Stimulated activated CD8-positive, alpha-beta memory T cell treated with anti-CD3 and anti-CD28 coated beads, Interleukin-12 subunit alpha, Interleukin-12 subunit beta, amount 100 ng/mL, for 1 hour (primary cell): ENCODE data around the gene EPHA6.
"Not testable (repeated sequence)": the region's sequence is repeated elsewhere in the genome, so short reads cannot be mapped to it uniquely, and the experiment has no call there.

Experiments used
- DNase-seq: peaks from one replicate; pipeline ENCODE4 v3.0.0-alpha.2; 2020; ENCODE audit warnings: low read depth

Gene EPHA6

DNA sequence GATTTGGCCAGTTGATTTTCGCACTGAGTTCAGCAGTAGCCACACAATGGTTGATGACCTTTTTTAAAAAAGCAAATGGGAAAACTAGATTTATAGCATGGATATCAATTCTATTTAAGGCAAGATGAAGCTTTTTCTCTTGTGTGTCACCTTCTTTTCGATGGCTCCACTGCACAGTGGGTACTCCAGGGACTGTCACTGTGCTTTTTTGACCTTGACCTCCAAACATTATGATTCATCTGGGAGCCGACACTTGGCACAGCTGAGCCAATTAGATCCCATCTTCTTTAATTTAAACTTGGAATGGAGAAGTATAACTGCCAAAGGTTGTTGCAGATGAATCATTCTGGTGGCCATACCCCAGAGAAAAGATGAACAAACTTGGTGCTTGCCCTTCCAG is 367.3 kb downstream of the EPHA6 start:
- DNase-seq: no peak

DNA sequence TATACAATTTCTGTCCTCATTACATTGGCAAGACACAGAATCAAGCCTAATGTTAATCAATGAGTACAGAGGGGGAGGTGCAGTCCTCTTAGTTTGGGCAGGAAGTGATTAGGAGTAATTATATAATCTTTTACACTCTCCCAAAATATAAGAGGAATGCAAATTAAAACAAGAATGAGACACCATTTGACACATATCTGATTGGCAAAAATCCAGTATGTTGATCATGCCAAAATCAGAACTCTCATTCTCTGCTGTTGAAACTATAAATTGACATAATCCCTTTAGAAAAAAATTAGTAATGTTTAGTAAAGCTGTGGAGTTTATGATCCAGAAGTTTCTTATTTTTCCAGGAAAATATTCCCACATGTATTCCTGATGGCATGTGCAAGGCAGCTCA is 373.4 kb downstream of the EPHA6 start:
- DNase-seq: no peak

DNA sequence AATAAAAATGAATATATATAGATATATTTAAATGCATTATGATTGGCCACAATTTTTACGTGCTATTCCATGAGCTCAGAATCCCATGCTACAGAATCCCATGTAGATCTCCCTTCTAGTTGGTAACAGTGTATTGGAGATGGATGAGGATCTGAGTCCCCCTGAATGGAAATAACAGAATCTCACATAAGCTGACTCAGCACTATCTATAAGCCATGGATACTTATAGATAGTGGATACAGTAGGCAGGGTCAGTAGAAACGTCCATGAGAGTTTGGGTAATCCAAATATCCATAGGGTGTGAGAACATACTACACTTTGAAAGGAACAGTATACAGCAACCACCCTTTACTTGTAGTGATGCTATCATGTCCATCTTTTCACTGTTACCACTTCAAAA is 375.4 kb downstream of the EPHA6 start:
- no peak for DNase-seq

DNA sequence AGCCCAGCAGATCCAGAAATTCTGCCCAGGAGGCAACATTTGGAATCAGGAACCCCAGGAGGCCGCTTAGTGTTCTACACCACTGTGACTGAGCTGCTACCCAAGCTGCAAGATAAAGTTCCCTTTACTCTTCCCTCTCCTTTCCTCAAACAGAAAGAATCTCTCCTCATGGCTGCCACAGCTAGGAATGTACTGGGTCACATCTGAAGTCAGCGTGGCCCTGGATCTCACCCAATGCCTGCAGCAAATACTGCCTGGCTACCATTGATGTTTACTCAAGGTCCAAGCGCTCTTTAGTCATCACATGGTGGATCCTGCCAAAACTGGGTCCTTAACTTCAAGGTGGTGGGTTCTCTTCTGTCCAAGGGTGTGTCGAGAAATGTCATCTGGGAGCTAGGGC is 382.7 kb downstream of the EPHA6 start:
- DNase-seq: no peak

DNA sequence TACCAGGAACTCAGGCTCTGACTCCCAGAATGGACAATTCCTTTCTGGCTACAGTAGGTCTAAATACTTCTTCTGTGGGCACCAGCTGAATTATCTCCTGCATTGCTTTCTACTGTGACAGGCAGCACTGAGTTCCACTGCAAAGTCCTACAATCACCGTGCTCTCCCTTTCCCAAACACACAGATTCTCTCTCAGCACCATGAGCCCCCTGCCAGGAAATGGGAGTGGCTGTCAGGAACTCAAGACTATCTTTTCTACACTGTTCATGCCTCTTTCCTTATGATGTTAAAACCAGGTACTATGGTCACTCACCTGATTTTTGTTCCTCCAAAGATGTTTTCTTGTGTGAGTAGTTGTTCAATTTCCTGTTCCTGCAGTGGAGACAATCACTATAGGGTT is 383.4 kb downstream of the EPHA6 start:
- DNase-seq: no peak

DNA sequence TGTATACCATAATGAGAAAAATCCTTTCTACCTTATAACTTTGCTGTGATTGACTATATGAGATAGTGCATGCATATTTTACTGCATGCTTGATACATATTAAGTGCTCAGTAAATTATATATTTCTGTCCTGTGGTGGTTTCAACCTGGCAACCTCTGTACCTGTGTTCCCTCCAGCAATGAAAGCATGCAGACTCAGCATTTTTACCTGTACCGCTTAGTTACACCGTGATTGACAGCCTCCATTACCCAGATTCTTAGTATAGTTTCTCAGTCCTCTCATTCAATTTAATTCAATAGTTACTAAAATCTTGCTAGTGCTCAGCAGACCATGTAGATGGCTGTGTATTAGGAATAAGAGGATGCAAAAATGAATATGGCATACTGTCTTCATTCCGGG is 386.0 kb downstream of the EPHA6 start:
- DNase-seq: no peak

DNA sequence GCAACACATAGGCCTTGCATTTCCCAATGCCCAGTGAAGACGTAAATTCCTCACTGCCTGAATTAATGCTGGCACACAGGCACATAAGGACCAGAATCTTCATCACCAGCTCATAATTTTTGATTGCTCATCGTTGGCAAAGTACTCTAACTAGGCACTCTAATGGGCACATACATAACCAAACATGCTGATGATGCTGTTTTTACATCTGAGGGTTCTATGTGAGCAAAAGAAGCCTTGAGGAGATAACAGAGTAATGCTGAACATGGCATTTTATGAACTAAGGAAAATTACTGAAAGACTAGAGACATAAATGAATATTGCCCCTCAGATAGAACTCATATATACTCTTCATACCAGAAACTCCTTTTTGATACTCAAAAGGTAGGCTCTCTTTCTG is 387.4 kb downstream of the EPHA6 start:
- no peak for DNase-seq

DNA sequence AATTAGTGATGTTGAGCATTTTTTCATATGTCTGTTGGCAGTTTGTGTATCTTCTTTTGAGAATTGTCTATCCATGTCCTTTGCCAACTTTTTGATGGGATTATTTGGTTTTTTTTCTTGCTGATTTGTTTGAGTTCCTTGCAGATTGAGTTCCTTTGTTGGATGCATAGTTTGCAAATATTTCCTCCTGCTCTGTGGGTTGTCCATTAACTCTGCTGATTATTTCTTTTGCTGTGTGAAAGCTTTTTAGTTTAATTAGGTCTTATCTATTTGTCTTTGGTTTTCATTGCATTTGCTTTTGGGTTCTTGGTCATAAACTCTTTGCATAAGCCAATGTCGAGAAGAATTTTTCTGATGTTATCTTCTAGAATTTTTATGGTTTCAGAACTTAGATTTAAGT is 414.6 kb downstream of the EPHA6 start:
- no peak for DNase-seq

DNA sequence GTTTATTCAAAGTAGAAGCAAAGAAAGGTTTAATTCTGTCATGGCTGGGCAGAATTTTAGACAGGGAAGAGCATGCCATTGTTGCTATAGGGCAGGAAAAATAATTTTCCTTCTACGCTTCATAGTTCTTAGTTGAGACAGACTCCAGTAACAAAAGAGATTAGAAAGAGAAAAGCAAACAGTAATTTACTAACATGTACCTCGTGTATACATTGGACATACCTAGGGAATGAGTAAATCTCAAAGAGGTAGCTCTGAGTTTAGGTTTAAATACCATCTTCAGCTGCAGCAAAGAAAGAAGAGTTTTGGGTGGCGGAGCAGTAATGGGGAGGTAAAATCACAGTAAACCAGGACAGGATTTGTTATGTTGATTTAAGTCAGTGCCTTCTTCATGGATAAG is 416.1 kb downstream of the EPHA6 start:
- no peak for DNase-seq

DNA sequence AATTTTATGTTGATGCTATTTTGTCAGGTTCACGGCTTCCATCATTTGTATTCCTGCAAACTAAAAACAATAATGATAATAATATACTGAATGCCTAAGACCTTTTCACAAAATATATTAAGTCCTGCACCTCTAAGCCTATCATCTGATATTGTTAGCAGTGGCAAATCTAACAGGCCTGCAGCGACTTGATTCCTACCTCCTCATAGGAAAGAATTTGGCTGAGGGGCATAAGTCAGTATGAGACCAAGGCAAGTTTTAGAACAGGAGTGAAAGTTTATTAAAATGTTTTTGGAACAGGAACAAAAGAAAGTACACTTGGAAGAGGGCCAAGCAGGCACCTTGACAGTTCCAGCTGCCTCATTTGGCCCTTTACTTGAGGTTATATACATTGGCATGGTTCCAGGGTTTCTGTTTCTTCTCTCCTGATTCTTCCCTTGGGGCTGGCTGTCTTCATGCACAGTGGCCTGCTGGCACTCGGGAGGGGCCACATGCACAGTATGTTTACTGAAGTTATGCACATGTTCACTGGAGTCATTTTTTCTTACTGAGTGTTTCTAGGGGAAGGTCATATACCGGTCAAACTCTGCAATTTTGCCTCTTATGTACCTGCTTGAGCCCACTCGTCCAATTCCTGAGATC is 418.1 kb downstream of the EPHA6 start:
- DNase-seq: no peak

DNA sequence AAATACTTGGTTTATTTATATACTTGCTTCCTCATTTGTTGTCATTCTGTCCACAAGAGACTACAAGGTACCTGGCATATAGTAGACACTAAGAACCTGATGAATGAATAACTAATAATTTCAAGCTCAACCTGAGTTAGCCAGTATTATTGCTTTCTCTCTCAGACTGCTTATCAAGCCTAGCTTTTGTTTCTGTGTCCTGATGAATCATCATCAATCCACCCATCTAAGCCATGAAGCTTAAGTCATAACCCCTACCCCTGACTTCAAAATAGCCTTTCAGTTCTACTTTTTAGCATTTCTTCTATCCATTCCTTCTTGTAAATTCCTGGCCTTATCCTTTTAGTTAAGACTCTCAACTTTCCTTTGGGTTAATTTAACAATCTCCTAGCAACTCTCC is 420.8 kb downstream of the EPHA6 start:
- no peak for DNase-seq

DNA sequence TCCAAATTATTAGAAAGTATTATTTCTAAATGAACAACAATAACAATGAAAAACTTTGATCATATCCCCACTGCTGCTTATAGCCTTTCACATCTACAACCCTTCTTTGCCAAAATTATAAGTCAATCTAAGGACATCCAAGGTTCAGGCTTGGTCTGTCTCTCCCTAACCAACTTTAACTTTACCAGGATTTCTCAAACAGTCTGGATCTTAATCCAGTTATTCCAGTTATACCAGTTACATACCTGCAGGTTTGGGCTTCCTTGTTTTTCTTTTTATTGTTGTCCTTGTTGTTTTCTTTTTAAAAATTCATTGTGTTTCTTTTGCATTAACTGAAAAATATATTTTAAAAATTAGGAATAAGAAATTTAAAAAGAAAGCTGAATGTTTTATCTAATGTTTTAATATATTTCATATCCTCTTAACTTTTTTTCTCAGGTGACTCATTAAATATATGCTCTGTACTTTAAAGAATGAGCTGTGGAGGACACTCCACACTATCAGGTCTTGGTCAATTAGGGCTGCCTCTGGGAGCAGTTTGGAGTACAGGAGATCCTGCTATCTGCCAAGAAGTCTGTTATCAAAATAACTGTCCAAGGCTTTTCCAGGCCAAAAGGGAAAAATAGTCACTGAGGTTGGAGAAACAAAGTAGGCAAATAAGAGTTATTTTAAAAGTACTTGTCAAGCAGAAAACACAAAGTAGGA is 421.4 kb downstream of the EPHA6 start:
- DNase-seq: no peak

DNA sequence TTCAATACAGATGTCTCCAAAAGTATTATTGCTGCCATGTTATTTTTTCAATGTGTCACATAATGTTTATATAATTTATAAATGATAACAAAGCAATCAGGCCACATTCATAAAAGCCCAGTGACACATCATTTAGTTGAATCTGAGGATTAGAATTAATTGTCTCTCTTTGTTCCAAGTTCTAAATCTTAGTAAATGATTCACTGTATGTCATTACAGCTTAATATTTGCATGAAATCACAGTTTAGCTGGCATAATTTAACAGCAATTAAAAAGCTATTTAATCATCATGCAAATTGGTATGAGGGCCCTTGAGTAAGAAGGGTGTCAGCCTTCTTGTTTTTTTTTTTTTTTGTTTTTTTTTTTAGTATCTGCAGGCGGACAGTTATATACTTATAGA is 427.0 kb downstream of the EPHA6 start:
- no peak for DNase-seq

DNA sequence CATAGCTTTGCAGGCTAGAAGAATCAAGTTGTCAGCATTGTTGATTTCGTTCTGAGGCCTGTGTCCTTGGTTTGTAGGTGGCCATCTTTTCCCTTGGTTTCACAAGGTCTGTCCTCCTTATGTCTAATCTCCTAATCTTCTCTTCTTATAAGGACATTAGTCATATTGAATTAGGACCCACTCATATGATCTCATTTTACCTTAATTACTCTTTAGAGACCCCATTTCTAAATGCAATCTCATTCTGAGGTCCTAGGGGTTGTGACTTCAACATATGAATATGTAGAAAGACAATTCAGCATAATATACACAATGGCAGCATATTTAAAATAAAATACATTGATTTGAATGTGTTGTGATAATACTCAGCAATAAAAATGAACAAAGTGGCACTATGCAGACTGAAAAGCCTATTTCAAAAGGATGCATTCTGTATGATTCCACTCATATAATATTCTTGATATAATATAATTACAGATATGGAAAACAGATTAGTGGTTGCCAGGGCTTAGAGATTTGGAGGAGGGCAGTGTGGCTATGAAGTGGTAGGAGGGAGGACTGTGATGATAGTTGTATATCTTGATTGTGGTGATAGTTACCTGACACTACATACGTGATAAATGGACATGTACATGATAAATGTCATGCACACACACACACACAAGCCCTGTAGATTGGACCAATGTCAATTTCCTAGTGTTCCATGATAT is 431.0 kb downstream of the EPHA6 start:
- no peak for DNase-seq

DNA sequence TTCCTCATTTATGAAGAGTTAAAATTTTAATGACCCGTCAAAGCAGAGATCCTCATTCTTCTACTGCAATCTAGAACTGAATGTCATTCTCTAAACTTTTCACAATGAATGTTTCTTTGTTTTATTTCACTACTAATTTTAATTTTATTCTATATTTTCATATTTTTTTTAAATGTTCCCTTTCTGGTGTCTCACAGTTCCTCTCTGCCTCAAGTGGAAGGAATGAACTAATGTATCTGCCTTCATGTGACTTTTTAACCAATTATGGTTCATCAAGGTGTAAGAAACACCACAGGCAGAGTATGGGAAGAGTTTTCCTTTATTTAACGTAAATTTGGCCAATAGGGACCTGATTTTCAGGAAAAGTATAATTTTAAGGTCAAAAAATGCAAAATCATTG is 441.7 kb downstream of the EPHA6 start:
- no peak for DNase-seq

DNA sequence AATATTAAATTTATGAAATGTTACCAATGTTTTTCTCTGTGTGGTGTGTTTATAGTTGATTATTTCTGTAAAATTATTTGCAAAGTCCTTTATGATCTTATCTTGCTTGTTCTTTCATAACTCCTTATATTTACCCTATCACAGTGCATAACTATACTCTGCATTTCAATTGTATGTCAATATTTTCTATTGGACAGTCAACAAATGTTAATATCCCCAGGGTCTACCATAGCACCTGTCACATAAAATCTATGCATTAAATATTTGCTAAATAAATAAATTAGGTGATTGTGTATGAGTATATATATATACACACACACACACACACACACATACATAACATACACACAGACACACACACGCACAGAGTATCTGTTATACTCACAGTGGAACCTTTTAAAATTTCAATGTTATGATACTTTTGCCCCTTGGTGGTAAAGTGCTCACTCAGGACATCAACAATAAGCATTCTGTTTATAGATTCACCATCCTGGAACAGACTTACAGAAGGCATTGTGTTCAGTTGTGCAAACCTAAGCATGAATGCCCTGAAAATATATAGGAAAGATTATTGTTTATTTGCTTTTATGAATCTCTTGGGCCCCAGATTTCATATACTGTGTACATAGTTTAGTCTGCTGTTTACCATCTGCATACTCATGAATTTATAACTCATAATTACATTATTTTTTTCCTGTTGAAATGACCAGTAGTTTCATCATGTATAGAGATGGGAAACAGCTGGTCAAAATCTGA is 443.7 kb downstream of the EPHA6 start:
- DNase-seq: no peak

DNA sequence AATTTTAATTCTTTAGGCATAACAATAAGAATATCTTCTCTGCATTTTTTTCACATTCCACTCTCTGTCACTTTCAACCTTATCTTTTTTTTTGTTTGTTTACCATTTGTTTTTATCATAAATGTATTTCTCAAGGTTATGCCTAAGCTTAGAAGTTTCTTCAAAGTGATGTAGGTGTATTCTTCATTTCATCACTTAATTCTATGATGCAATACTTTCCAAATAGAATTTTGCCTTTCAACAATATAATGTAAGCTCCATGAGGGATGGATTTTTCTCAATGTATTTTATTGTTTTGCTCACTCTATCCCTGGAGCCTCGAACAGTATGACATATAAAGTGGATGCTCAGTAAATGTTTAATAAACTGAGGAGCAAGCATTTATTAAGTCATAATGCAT is 444.9 kb downstream of the EPHA6 start:
- no peak for DNase-seq

DNA sequence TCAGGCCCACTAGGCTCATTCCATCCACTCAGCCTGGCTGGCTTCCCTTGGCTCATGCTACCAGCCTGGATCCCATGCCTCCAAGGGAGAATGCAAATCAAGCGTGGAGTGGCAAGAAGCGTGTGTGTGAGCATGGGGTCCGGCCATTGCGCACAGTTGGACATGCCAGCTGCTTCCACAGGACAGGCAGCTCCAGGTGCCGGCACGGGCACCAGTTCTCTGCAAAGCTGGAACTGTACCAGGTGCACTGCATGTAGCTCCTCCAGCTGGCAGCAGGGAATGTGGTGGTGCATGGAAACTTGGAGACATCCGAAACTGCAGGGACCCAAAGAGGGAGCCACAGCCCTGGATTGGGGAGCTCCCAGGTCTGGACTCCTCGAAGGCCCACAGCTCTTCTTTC is 449.8 kb downstream of the EPHA6 start:
- no peak for DNase-seq

DNA sequence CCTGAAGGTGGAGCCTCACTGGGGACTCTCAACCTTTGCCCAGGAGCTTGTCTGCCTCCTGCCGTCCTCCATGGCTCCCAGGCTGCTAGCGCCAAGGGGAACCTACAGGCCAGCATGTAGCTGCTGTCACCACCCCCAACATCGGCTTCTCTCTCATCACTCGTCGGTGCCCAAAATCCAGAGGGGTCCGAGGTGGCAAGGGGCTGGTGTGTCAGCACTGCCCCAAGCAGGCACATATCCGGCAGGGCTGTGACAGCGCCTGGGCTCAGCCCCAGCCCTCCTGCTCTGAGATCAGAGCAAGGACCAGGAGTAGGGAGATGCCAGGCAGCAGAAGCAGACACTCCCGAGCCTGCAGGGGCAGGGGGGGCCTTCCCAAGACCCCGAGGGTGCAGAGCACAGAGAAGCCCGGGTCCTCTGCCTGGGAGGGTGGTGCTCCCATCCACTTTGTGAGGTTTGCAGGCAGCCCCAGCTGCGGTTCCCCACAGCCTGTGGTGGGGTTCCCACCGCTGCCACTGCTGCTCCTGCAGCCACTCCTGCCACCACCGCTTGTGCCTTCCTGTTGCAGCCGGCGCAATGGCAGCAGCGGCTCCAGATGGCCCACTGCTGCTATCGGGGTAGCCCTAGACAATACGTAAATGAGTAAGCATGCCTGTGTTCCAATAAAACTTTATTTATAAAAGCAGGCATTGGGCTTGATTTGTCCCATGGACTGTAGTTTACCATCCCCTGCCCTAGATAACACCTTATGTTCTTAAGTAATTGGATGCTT is 451.0 kb downstream of the EPHA6 start:
- DNase-seq: no peak

DNA sequence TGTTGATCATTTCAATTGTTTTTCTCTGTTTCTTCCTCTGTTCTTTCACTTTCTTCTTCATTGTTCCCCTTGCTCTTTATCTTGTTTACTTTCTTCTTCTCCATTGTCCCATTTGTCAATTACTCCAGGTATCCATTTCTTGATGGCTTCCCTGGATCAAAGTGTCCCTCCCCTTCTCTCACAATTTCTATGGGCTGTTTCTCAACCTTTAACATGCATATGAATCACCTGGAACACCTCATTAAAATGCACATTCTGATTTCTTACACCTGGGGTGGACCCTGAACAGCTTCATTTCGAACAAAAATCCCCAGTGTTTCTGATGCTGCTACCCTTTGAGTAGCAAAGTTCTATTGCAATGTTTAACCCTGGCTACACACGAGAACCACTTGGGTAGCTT is 454.8 kb downstream of the EPHA6 start:
- no peak for DNase-seq

DNA sequence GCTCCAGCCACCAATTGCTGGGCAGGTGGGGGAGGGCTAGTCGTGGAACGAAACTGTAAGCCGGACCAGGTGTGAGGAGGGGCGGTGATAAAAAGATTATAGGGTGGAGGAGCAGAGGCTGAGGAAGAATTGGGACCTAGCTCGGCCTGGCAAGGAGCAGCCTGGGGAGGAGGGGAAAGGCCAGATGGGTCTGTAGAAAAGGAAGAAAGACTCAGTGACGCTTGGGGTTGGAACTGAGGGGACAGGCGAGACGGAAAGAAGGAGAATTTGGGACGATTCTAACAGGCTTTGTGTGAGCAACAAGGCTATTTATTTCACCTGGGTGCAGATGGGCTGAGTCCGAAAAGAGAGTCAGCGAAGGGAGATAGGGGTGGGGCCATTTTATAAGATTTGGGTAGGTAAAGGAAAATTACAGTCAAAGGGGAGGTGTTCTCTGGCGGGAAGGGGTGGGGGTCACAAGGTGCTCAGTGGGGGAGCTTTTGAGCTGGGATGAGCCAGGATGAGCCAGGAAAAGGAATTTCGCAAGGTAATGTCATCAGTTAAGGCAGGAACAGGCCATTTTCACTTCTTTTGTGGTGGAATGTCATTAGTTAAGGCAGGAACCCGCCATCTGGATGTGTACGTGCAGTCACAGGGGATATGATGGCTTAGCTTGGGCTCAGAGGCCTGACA is 462.6 kb downstream of the EPHA6 start:
- not testable (repeated sequence) for DNase-seq
